ENCODE results near the gene CNBD2.

DNA sequence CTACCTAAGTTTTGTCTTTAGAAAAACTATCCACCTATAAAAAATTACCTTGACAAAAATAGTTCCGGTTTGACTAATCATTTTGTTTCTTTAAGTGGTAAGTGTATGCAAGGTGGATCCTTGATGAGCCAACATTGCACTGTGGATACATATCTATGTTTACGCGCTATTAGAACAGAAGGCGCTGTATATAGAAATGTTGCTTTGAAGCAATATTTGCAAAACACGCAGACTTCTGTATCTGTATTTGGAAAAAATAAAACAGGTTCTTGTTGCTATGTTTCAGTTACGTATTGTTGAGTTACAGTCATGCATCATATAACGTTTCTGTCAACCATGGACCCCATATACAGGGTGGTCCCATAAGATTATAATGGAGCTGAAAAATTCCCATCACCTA lies 18.3 kb upstream of the CNBD2 start:
- no peak for TF ChIP-seq YY2 (tag by site-specific recombination; IDR thresholded peaks at IDR 0.05)
- TF ChIP-seq WT1 (tag by site-specific recombination; IDR thresholded peaks at IDR 0.05): no peak
- no peak for TF ChIP-seq CTCF (tag by site-specific recombination; IDR thresholded peaks at IDR 0.05)
- TF ChIP-seq OVOL3 (tag by site-specific recombination; IDR thresholded peaks at IDR 0.05): no peak
